Neural cell (in vitro differentiated cells): ENCODE measurements around the gene CDK15. TPM values are rescaled to one million over a fixed set of nuclear protein-coding genes. Genes with fewer than 3 reads are reported as not detected.

Experiments used
- H2AFZ ChIP-seq: fragments of 200-600, 300-800 bp; sonication (generic), shearing (Covaris generic); 2 replicates; pipeline ENCODE4 v1.6.0; 2014; ENCODE audit warnings: low read depth, mild to moderate bottlenecking, antibody characterized with exemption, low read length, moderate library complexity
- H3F3A ChIP-seq: fragments of 200-600 bp; shearing (Covaris generic); 2 replicates; pipeline ENCODE4 v1.6.1; 2016; ENCODE audit warnings: mild to moderate bottlenecking, moderate library complexity, mixed read lengths, antibody characterized with exemption, low read length; ENCODE audit not compliant: insufficient read depth, poor library complexity, severe bottlenecking
- H3K27ac ChIP-seq: fragments of 200-600, 300-800 bp; sonication (generic), shearing (Covaris generic); 2 replicates; pipeline ENCODE4 v1.5.1; 2014; ENCODE audit warnings: mild to moderate bottlenecking, low read length, moderate library complexity
- H3K27me3 ChIP-seq: fragments of 300-800, 200-600 bp; sonication (generic), shearing (Covaris generic); 2 replicates; pipeline ENCODE4 v1.6.0; 2014; ENCODE audit warnings: mild to moderate bottlenecking, low read depth, low read length, moderate library complexity; ENCODE audit not compliant: insufficient read depth
- H3K36me3 ChIP-seq: fragments of 300-800, 200-600 bp; sonication (generic), shearing (Covaris generic); 2 replicates; pipeline ENCODE4 v1.5.1; 2014; ENCODE audit warnings: mild to moderate bottlenecking, antibody characterized with exemption, low read length, moderate library complexity; ENCODE audit not compliant: insufficient read depth
- H3K4me2 ChIP-seq: fragments of 300-800, 200-600 bp; sonication (generic), shearing (Covaris generic); 2 replicates; pipeline ENCODE4 v1.6.0; 2014; ENCODE audit warnings: mild to moderate bottlenecking, low read length
- H3K4me3 ChIP-seq: fragments of 300-800, 200-600 bp; sonication (generic), shearing (Covaris generic); 2 replicates; pipeline ENCODE4 v1.5.1; 2014; ENCODE audit warnings: mild to moderate bottlenecking, low read length, moderate library complexity
- H3K79me2 ChIP-seq: fragments of 200-600 bp; shearing (Covaris generic); replicated peaks from 2 replicates; pipeline ENCODE4 v1.6.0; 2014; ENCODE audit warnings: mild to moderate bottlenecking, low read length, moderate library complexity; ENCODE audit not compliant: insufficient read depth
- H3K9ac ChIP-seq: fragments of 300-800, 200-600 bp; sonication (generic), shearing (Covaris generic); 2 replicates; pipeline ENCODE4 v1.6.1; 2016; ENCODE audit warnings: mild to moderate bottlenecking, low read length, mixed read lengths
- H3K9me2 ChIP-seq: fragments of 200-600 bp; shearing (Covaris generic); 2 replicates; pipeline ENCODE4 v1.6.1; 2016; ENCODE audit warnings: mild to moderate bottlenecking, low read length, mixed read lengths; ENCODE audit not compliant: insufficient read depth
- H3K9me3 ChIP-seq: fragments of 200-600, 300-800 bp; sonication (generic), shearing (Covaris generic); 2 replicates; pipeline ENCODE4 v1.6.1; 2016; ENCODE audit warnings: mild to moderate bottlenecking, mixed run types, low read length, moderate library complexity, mixed read lengths
- H4K20me1 ChIP-seq: fragments of 200-600 bp; shearing (Covaris generic); 2 replicates; pipeline ENCODE4 v1.6.1; 2016; ENCODE audit warnings: mild to moderate bottlenecking, mixed run types; ENCODE audit not compliant: insufficient read depth
- CTCF ChIP-seq: fragments of 450-650 bp; IDR thresholded peaks from 2 replicates; pipeline ENCODE4 v1.5.1; 2014; ENCODE audit warnings: antibody characterized with exemption, mild to moderate bottlenecking, moderate library complexity; ENCODE audit not compliant: poor library complexity, severe bottlenecking
- EP300 ChIP-seq: fragments of 450-650 bp; conservative IDR thresholded peaks from 2 replicates; pipeline ENCODE4 v1.6.1; 2014; ENCODE audit warnings: antibody characterized with exemption, mild to moderate bottlenecking, moderate library complexity; ENCODE audit not compliant: poor library complexity, severe bottlenecking
- EZH2 ChIP-seq: fragments of 200-600, 300-800 bp; shearing (Covaris generic), sonication (generic); IDR thresholded peaks from 2 replicates; pipeline ENCODE4 v1.6.1; 2014; ENCODE audit warnings: antibody characterized with exemption, low read length, borderline replicate concordance, mild to moderate bottlenecking; ENCODE audit not compliant: insufficient read depth, poor library complexity, severe bottlenecking
- MXI1 ChIP-seq: fragments of 450-650 bp; conservative IDR thresholded peaks from 2 replicates; pipeline ENCODE4 v1.6.1; 2014; ENCODE audit warnings: antibody characterized with exemption, mild to moderate bottlenecking; ENCODE audit not compliant: poor library complexity, severe bottlenecking
- POLR2AphosphoS5 ChIP-seq: IDR thresholded peaks from 2 replicates; pipeline ENCODE4 v1.6.1; 2012
- RAD21 ChIP-seq: fragments of 450-650 bp; conservative IDR thresholded peaks from 2 replicates; pipeline ENCODE4 v1.6.1; 2014; ENCODE audit warnings: antibody characterized with exemption, mild to moderate bottlenecking, moderate library complexity
- REST ChIP-seq: IDR thresholded peaks from 2 replicates; pipeline ENCODE4 v1.6.1; 2012; ENCODE audit warnings: borderline replicate concordance
- SMC3 ChIP-seq: fragments of 450-650 bp; conservative IDR thresholded peaks from 2 replicates; pipeline ENCODE4 v1.6.1; 2014; ENCODE audit warnings: antibody characterized with exemption, mild to moderate bottlenecking, moderate library complexity; ENCODE audit not compliant: poor library complexity
- TAF1 ChIP-seq: IDR thresholded peaks from 2 replicates; pipeline ENCODE4 v1.6.1; 2012; ENCODE audit warnings: low read depth
- polyA plus RNA-seq: library from polyadenylated mRNA; depleted of rRNA; stranded (reverse); fragments of >200 nt; gene quantifications from 2 replicates; pipeline ENCODE4 v1.2.3, GENCODE V29; 2014

The CDK15 gene
- polyA plus RNA-seq, 1 donor from 2014 or later: 0.09 TPM

- Histone ChIP-seq H3K27ac (no peak overlapping the region), H3K4me2 (no peak overlapping the region), H3K9ac (no peak overlapping the region), H3K9me2 (no peaks in the 10 kb centered on the region), H3K4me3 (no peak overlapping the region), H3K36me3 (no peaks in the 10 kb centered on the region), H3K79me2 (no peaks in the 10 kb centered on the region), H3K27me3 (no peaks in the 10 kb centered on the region), H3K9me3 (no peaks in the 10 kb centered on the region), H2AFZ (no peak overlapping the region), H3F3A (peaks cover 4% of the 10 kb centered on the region), H4K20me1 (no peaks in the 10 kb centered on the region)
- TF ChIP-seq SMC3: no peak
- no peak for TF ChIP-seq EP300
- no peak for TF ChIP-seq POLR2AphosphoS5
- TF ChIP-seq RAD21: no peak
- TF ChIP-seq MXI1: no peak
Measured at GRCh38 chr2:201891676-201892075, 85.3 kb downstream of the CDK15 start.

- Histone ChIP-seq H3K27me3 (no peaks in the 10 kb centered on the region), H3K9ac (no peak overlapping the region), H3K27ac (peak overlapping the region; percentile 6), H3K4me2 (no peak overlapping the region), H2AFZ (no peak overlapping the region), H4K20me1 (no peaks in the 10 kb centered on the region), H3F3A (peaks cover 4% of the 10 kb centered on the region), H3K36me3 (no peaks in the 10 kb centered on the region), H3K9me2 (no peaks in the 10 kb centered on the region), H3K79me2 (no peaks in the 10 kb centered on the region), H3K9me3 (no peaks in the 10 kb centered on the region), H3K4me3 (no peak overlapping the region)
- TF ChIP-seq RAD21: no peak
- TF ChIP-seq CTCF: no peak
- TF ChIP-seq MXI1: no peak
- no peak for TF ChIP-seq EZH2
- no peak for TF ChIP-seq POLR2AphosphoS5
- no peak for TF ChIP-seq TAF1
Measured at GRCh38 chr2:201892516-201892915, 86.2 kb downstream of the CDK15 start.

- H2AFZ ChIP-seq: no peak overlapping the region
- TF ChIP-seq CTCF (no peak), POLR2AphosphoS5 (no peak), TAF1 (no peak), EP300 (no peak), EZH2 (no peak), SMC3 (no peak), REST (no peak), MXI1 (no peak), RAD21 (no peak)
- no peaks in the 10 kb centered on the region for H4K20me1 ChIP-seq
- no peak overlapping the region for H3K27ac ChIP-seq
- H3K9me3 ChIP-seq: no peaks in the 10 kb centered on the region
- H3K4me3 ChIP-seq: no peak overlapping the region
- no peak overlapping the region for H3K4me2 ChIP-seq
- no peaks in the 10 kb centered on the region for H3K27me3 ChIP-seq
- no peaks in the 10 kb centered on the region for H3K9me2 ChIP-seq
- H3F3A ChIP-seq: no peaks in the 10 kb centered on the region
- H3K9ac ChIP-seq: no peak overlapping the region
- no peaks in the 10 kb centered on the region for H3K79me2 ChIP-seq
- H3K36me3 ChIP-seq: no peaks in the 10 kb centered on the region
Measured at GRCh38 chr2:201900362-201900761, 94.0 kb downstream of the CDK15 start.
